ENCODE measurements around the gene IGSF21. TPM values are rescaled to one million over a fixed set of nuclear protein-coding genes. Genes with fewer than 3 reads are reported as not detected.

IGSF21 gene
- polyA plus RNA-seq, 1 of the 3 experiments (the other 2 are of a cell fraction) = not detected

- H3F3A ChIP-seq (replicated peaks; ENCODE audit: insufficient read depth) = no peaks in the 10 kb centered on the region
- no peak overlapping the region for H3K4me3 ChIP-seq (ENCODE audit: low read depth in 2 of 2, low read length in 1 of 2)
- H4K20me1 ChIP-seq (ENCODE audit: insufficient read depth) = no peaks in the 10 kb centered on the region
- H3K9ac ChIP-seq = no peak overlapping the region
- no peak overlapping the region for H3K27ac ChIP-seq (ENCODE audit: low read depth in 2 of 2, low read length in 1 of 2)
- no peak for DNase-seq
- H3K4me2 ChIP-seq = no peak overlapping the region
- ChIA-PET CTCF (interaction anchor here (0.6 to 1.6 kb wide), 3 partner anchors 17 to 398 kb away, joined by 3 to 5 read pairs (median 3); no protein-coding TSS in a partner anchor), POLR2A (no interaction called here)
- 61% methylated on average over 6 of the region's 7 CpGs for WGBS (ENCODE audit: low lambda C conversion rate)
- TF ChIP-seq PBX3 (IDR thresholded peaks at IDR 0.05) (no peak), TEAD4 (IDR thresholded peaks at IDR 0.05; ENCODE audit: borderline replicate concordance, insufficient read depth) (no peak)
- H3K36me3 ChIP-seq (replicated peaks in 1 of 2; ENCODE audit: control insufficient read depth in 1 of 2, insufficient read depth in 2 of 2, low read length in 1 of 2) = no peaks in the 10 kb centered on the region
- no peaks in the 10 kb centered on the region for H3K9me3 ChIP-seq
- no peak overlapping the region for H2AFZ ChIP-seq (ENCODE audit: low read depth)
- H3K4me1 ChIP-seq (ENCODE audit: control insufficient read depth in 1 of 2, insufficient read depth in 2 of 2, low read depth in 1 of 2, low read length in 1 of 2) = peaks cover 0 to 2% of the 10 kb centered on the region in 2 experiments; a peak in 1 of 4 replicates
- no peaks in the 10 kb centered on the region for H3K79me2 ChIP-seq (ENCODE audit: insufficient read depth)
- no peaks in the 10 kb centered on the region for H3K27me3 ChIP-seq (ENCODE audit: insufficient read depth)
- H3K9me2 ChIP-seq = no peaks in the 10 kb centered on the region
These were observed 48.5 kb upstream of the IGSF21 start for GRCh38 chr1:18058981-18059605.

DNA sequence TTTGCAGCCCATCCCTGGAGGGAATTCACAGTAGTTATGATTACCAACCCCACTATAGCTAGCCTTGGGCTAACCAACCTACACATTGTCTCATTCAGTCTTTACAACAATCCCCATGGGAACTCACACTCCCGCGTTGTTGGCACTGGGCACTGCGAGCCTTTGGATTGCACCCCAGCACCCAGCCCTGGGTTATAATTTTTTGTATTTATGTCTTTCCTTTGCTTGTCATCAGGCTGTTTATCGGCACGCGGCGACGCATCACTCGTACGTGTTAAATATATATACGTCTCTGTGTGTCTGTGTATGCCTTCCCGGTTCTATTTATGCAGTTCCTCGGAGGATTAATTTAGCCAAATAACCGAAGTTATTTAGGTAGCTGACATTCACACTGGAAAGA, 47.2 kb upstream of the IGSF21 start:
- Histone ChIP-seq H3K9ac (no peak overlapping the region), H3K27ac (ENCODE audit: low read depth in 2 of 2, low read length in 1 of 2) (no peak overlapping the region), H3K27me3 (ENCODE audit: insufficient read depth) (no peaks in the 10 kb centered on the region), H3F3A (replicated peaks; ENCODE audit: insufficient read depth) (no peaks in the 10 kb centered on the region), H3K4me1 (ENCODE audit: control insufficient read depth in 1 of 2, insufficient read depth in 2 of 2, low read depth in 1 of 2, low read length in 1 of 2) (peaks cover 0 to 11% of the 10 kb centered on the region in 2 experiments; a peak in 1 of 4 replicates), H2AFZ (ENCODE audit: low read depth) (no peak overlapping the region), H3K9me3 (no peaks in the 10 kb centered on the region), H4K20me1 (ENCODE audit: insufficient read depth) (no peaks in the 10 kb centered on the region), H3K4me3 (ENCODE audit: low read depth in 2 of 2, low read length in 1 of 2) (no peak overlapping the region), H3K9me2 (no peaks in the 10 kb centered on the region), H3K79me2 (ENCODE audit: insufficient read depth) (no peaks in the 10 kb centered on the region), H3K4me2 (no peak overlapping the region), H3K36me3 (replicated peaks in 1 of 2; ENCODE audit: control insufficient read depth in 1 of 2, insufficient read depth in 2 of 2, low read length in 1 of 2) (no peaks in the 10 kb centered on the region)
- POLR2A ChIA-PET = no interaction called here
- CTCF ChIA-PET = interaction anchor here (1.6 kb wide), 1 partner anchor 138 kb away, joined by 5 read pairs; no protein-coding TSS in a partner anchor
- WGBS (ENCODE audit: low lambda C conversion rate) = 74% methylated on average over 14 of the region's 14 CpGs
- no peak for DNase-seq
- TF ChIP-seq GABPA (IDR thresholded peaks at IDR 0.05; ENCODE audit: low read depth) = no peak
- TF ChIP-seq TEAD4 (IDR thresholded peaks at IDR 0.05; ENCODE audit: borderline replicate concordance, insufficient read depth) = no peak
- no peak for TF ChIP-seq JUND (IDR thresholded peaks at IDR 0.05)
- TF ChIP-seq MEF2A (IDR thresholded peaks at IDR 0.05; ENCODE audit: borderline replicate concordance, low read depth) = no peak
- TF ChIP-seq, protein P1, sequence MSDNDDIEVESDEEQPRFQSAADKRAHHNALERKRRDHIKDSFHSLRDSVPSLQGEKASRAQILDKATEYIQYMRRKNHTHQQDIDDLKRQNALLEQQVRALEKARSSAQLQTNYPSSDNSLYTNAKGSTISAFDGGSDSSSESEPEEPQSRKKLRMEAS (IDR thresholded peaks at IDR 0.05; ENCODE audit: low read depth) = no peak
- TF ChIP-seq FOXM1 (IDR thresholded peaks at IDR 0.05; ENCODE audit: low read depth) = no peak
- no peak for TF ChIP-seq SIN3A (IDR thresholded peaks at IDR 0.05; ENCODE audit: borderline replicate concordance, low read depth, low read length)
- no peak for TF ChIP-seq USF1 (IDR thresholded peaks at IDR 0.05; ENCODE audit: borderline replicate concordance, low read depth)
- TF ChIP-seq USF2 (IDR thresholded peaks at IDR 0.05; ENCODE audit: borderline replicate concordance, low read depth, low read length) = no peak
- no peak for TF ChIP-seq TAF1 (IDR thresholded peaks at IDR 0.05; ENCODE audit: borderline replicate concordance, low read depth, low read length)
- TF ChIP-seq NFIC (IDR thresholded peaks at IDR 0.05; ENCODE audit: borderline replicate concordance) = no peak
